Calu3 (cell line): ENCODE measurements around the gene P2RY12. TPM values are rescaled to one million over a fixed set of nuclear protein-coding genes. Genes with fewer than 3 reads are reported as not detected.

Experiments used
- BruUV-seq: library from RNA; stranded (reverse); fragments of 400-500 nt; replicated peaks from 2 replicates; lab custom pipeline; 2021; lab: Mats Ljungman, UMichigan
- CTCF ChIA-PET: fragments of 300-600 bp; sonication (Branson Sonifier 250); formaldehyde crosslinking; loops from one replicate; lab custom pipeline; 2022; ENCODE audit warnings: antibody characterized with exemption; lab: Charles Lee
- DNase-seq: peaks from one replicate; pipeline ENCODE4 v3.0.0; 2022
- H3K27ac Mint-ChIP-seq: one replicate; pipeline ENCODE4 v1.8.0; 2022; ENCODE audit warnings: mixed read lengths; ENCODE audit not compliant: unreplicated experiment
- H3K27me3 Mint-ChIP-seq: one replicate; pipeline ENCODE4 v1.8.0; 2022; ENCODE audit warnings: mixed read lengths; ENCODE audit not compliant: unreplicated experiment
- H3K36me3 Mint-ChIP-seq: one replicate; pipeline ENCODE4 v1.8.0; 2022; ENCODE audit warnings: mild to moderate bottlenecking, moderate library complexity, mixed read lengths; ENCODE audit not compliant: insufficient read depth, unreplicated experiment
- H3K4me1 Mint-ChIP-seq: one replicate; pipeline ENCODE4 v1.8.0; 2022; ENCODE audit warnings: mild to moderate bottlenecking, low read depth, mixed read lengths; ENCODE audit not compliant: unreplicated experiment
- H3K4me3 Mint-ChIP-seq: one replicate; pipeline ENCODE4 v1.8.0; 2022; ENCODE audit warnings: mild to moderate bottlenecking, low read depth, moderate library complexity, mixed read lengths; ENCODE audit not compliant: unreplicated experiment
- H3K9me3 Mint-ChIP-seq: one replicate; pipeline ENCODE4 v1.8.0; 2022; ENCODE audit warnings: low read depth, mixed read lengths; ENCODE audit not compliant: unreplicated experiment
- CTCF ChIP-seq: fragments of 200-600 bp; IDR thresholded peaks from one replicate; pipeline ENCODE4 v1.8.0; 2022; ENCODE audit warnings: antibody characterized with exemption; ENCODE audit not compliant: unreplicated experiment
- intact Hi-C: fragments of 100-400 bp; cut with micrococcal nuclease; formaldehyde crosslinking; loops from one replicate; pipeline ENCODE4 v1.10.0; 2022; ENCODE audit not compliant: unreplicated experiment
- total RNA-seq: library from RNA; stranded (reverse); gene quantifications from 2 replicates; pipeline ENCODE4 v1.2.3, GENCODE V29; 2022

P2RY12 gene
- total RNA-seq, 1 experiment from 2014 or later: not detected

DNA sequence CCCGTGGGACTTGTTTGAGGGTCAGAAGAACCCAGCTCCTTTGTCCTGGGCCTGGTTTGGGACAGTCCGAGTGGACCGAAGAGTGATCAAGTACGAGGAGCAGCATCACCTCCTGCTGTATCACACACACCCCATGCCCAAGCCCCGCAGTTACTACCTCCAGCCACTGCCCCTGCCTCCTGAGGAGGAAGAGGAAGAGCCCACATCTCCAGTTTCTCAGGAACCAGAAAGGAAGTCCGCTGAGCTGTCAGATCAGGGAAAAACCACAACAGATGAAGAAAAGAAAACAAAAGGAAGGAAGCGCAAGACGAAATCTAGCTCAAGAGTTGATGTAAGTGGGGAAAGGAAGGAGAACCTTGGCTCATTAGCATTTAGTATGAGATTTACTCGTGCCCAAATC is 3.3 kb upstream of the P2RY12 start:
- H3K9me3 Mint-ChIP-seq: no peaks in the 10 kb centered on the region
- no TSS peak for BruUV-seq
- no peak for TF ChIP-seq CTCF
- no peaks in the 10 kb centered on the region for H3K27me3 Mint-ChIP-seq
- CTCF ChIA-PET: interaction anchor here (0.6 kb wide), 1 partner anchor 176 kb away, joined by 4 read pairs; no protein-coding TSS in a partner anchor
- intact Hi-C loops: no loop called here
- no peak overlapping the region for H3K27ac Mint-ChIP-seq
- no peak overlapping the region for H3K4me3 Mint-ChIP-seq
- no peak for DNase-seq
- H3K36me3 Mint-ChIP-seq: no peaks in the 10 kb centered on the region
- no peaks in the 10 kb centered on the region for H3K4me1 Mint-ChIP-seq

DNA sequence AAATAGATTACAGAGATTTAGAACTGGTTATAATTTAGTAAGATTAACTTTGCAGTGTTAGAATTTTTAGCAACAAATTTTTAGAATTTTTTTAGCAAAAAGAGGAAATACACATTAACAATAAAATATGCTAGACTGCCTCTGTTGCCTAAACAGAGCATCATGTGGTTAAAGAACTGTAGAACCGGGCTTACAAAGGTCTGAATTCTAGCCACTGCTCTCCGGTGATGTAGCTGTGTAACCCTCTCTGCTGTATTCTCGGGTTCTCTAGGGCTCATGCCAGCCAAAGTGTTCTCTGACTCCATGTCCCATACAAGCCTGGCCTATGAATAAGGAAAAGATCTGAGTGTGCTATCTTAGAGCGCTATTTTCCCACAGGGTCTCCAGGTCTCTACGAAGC is 2.9 kb upstream of the P2RY12 start:
- no peaks in the 10 kb centered on the region for H3K36me3 Mint-ChIP-seq
- H3K27ac Mint-ChIP-seq: no peak overlapping the region

GRCh38 chr3:151386056-151386455 is 1.5 kb upstream of the P2RY12 start:
- CTCF ChIA-PET: no interaction called here
- no peaks in the 10 kb centered on the region for H3K9me3 Mint-ChIP-seq
- H3K4me1 Mint-ChIP-seq: no peaks in the 10 kb centered on the region
- no peak for DNase-seq
- TF ChIP-seq CTCF: no peak
- no peak overlapping the region for H3K4me3 Mint-ChIP-seq
- H3K27me3 Mint-ChIP-seq: no peaks in the 10 kb centered on the region
- H3K36me3 Mint-ChIP-seq: no peaks in the 10 kb centered on the region
- no peak overlapping the region for H3K27ac Mint-ChIP-seq
- intact Hi-C loops: no loop called here
- BruUV-seq: no TSS peak

More for the DNA sequence above, 2.9 kb upstream of the P2RY12 start:
- DNase-seq: no peak
- no peak for TF ChIP-seq CTCF
- BruUV-seq: no TSS peak
- H3K4me1 Mint-ChIP-seq: no peaks in the 10 kb centered on the region
- CTCF ChIA-PET: no interaction called here
- H3K4me3 Mint-ChIP-seq: no peak overlapping the region
- intact Hi-C loops: no loop called here
- no peaks in the 10 kb centered on the region for H3K9me3 Mint-ChIP-seq
- H3K27me3 Mint-ChIP-seq: no peaks in the 10 kb centered on the region

DNA sequence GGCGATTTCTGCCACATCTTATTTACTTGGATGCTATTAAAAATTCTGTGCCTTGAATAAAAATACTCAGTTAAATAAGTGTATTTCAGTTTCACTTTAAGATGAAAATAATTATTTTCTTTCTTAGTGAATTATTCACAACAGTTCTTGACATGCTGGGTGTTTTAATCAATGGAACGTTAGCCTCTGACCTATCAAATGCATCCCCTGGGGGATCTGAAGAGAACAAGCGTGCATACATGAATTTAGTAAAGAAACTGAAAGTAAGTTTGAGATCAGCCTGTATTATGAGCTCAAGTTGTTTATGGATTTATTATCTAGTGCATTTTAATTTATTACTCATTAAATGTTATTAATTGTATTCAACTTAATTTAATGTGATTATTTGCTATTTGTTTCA is 597 bp downstream of the P2RY12 start:
- no TSS peak for BruUV-seq
- TF ChIP-seq CTCF: no peak
- CTCF ChIA-PET: interaction anchor here (0.6 to 1.5 kb wide), 2 partner anchors 10 to 20 kb away, joined by 3 read pairs; no protein-coding TSS in a partner anchor

More for the DNA sequence above, 597 bp downstream of the P2RY12 start:
- Mint-ChIP-seq H3K36me3 (no peaks in the 10 kb centered on the region), H3K27me3 (no peaks in the 10 kb centered on the region), H3K4me1 (no peaks in the 10 kb centered on the region), H3K9me3 (no peaks in the 10 kb centered on the region), H3K4me3 (no peak overlapping the region), H3K27ac (no peak overlapping the region)
- intact Hi-C loops: no loop called here
- no peak for DNase-seq
